GM21367 (cell line): ENCODE data around the gene TAS1R3.
"Not testable (repeated sequence)": the region's sequence is repeated elsewhere in the genome, so short reads cannot be mapped to it uniquely, and the experiment has no call there.

Experiments used
- ATAC-seq: cut with Tn5 transposase; IDR thresholded peaks from one replicate; pipeline ENCODE4 v1.9.1; 2021; ENCODE audit not compliant: unreplicated experiment

The TAS1R3 gene

DNA sequence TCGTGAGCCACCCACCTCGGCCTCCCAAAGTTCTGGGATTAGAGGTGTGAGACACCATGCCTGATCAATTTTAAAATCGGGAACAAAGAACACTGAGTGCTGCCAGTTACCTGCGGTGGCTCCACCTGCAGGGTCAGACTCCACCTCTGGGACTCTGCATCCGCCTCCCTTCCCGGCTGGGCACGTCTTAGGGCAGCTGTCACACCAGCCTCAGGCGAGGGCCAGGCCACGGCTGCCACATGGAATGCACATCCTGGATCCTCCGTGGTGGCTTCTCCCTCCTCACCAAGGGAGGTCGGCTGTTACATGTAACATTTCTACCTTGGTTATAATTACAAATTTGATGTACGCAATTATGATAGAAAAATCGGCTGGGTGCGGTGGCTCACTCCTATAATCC is 33.2 kb downstream of the TAS1R3 start:
- ATAC-seq = no peak

DNA sequence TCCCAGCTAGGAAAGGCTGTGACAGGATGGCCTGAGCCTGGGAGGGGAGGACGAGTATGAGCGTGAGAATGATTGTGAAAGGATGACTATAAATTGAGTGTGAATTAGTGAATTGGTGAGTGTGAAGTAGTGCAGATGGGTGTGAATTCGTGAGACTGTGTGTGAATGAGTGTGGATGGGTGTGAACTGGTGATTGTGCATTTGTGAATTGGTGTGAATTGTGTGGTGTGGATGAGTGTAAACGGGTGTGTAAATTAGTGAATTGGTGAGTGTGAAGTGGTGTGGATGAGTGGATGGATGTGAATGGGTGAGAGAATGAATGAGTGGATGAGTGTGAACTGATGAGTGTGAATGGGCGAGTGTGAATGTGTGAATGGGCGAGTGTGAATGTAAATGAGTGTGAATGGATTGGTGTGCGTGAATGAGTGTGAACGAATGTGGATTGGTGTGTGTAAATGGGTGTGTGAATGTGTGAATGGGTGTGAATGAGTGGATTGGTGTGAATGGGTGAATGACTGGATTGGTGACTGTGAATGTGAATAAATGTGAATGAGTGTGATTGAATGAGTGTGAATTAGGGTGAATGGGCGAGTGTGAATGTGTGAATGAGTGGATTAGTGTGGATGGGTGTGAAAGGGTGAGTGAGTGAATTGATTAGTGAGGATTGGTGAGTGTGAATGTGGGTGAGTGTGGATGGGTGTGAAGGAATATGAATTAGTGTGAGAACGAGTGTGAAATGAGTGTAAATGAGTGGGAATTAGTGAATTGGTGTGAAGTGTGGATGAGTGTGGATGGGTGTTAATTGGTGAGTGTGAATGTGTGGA is 35.0 kb downstream of the TAS1R3 start:
- no peak for ATAC-seq

DNA sequence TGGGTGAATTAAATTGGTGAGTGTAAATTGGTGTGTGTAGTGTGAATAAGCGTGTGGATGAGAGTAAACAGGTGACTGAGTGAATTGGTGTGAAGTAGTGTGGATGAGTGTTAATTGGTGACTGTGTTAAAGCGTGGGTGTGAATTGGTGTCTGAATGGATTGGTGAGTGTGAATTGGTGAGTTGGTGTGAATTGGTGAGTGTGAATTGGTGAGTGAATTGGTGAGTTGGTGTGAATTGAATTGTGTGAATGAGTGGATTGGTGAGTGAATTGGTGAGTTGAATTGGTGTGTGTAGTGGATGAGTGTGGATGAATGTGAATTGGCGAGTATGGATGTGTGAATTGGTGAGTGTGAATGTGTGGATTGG is 35.6 kb downstream of the TAS1R3 start:
- ATAC-seq = no peak

DNA sequence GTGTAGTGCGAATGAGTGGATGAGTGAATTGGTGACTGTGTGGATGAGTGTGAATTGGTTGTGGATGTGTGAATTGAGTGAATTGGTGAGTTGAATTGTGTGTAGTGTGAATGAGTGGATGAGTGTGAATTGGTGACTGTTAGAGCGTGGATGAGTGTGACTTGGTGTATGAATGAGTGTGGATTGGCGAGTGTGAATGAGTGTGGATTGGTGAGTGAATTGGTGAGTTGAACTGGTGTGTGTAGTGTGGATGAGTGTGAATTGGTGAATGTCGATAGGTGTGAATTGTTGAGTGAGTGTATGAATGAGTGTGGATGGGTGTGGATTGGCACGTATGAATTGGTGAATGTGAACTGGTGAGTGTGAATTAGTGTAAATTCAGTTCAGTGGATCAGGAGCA is 36.2 kb downstream of the TAS1R3 start:
- ATAC-seq = no peak

DNA sequence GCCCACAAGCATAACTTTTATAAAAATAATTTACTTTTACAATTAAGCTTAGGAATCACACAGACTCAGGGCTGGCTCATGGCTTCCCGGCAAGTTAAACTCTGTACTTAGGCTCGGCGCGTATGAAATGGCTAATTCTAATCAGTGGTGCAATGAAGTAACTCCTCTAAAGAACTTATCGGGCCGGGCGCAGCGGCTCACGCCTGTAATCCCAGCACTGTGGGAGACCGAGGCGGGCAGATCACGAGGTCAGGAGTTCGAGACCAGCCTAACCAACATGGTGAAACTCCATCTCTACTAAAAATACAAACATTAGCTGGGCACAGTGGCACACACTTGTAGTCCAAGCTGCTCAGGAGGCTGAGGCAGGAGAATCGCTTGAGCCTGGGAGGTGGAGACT is 39.0 kb downstream of the TAS1R3 start:
- ATAC-seq = not testable (repeated sequence)

DNA sequence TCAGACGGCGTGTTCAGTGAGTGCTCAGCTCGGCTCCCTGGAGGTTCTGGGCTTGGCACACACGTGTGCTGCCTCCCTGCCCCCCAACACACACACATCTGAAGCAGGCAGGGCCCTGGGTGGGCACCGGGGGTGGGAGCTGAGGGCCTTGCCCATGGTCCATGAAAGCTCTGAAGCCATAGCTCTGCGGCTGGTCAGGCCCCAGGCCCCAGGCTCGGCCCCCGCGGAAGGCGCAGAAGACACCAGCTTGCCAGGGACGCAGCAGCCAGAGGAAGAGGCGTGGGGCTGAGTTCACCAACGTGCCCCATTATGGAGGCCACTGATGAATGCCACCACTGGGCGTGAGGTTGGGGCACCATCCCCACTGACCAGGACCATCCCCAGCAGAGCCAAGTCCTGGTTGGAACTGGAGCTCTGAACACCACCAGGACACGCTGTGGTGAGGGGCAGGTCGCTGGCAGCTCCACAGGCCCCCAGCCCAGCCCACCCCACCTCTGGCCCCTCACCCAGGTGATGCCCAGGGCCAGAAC is 39.8 kb downstream of the TAS1R3 start:
- no peak for ATAC-seq

DNA sequence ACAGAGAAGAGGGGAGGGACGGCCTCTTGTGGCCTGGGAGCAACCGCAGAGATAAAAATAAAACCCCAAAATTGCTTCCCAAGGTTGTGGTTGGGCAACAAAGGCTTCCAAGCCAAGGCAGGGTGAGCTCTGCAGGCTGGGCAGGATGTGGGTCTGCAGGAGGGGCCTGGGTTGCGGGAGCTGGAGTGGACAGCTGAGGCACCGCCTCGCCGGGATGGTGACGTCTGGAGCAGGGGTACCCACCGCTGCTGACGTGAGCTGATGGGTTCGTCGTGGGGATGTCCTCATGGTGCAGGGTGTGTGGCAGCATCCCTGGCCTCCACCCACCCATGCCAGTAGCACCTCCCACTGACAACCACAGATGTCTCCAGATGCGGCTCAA is 40.3 kb downstream of the TAS1R3 start:
- no peak for ATAC-seq

DNA sequence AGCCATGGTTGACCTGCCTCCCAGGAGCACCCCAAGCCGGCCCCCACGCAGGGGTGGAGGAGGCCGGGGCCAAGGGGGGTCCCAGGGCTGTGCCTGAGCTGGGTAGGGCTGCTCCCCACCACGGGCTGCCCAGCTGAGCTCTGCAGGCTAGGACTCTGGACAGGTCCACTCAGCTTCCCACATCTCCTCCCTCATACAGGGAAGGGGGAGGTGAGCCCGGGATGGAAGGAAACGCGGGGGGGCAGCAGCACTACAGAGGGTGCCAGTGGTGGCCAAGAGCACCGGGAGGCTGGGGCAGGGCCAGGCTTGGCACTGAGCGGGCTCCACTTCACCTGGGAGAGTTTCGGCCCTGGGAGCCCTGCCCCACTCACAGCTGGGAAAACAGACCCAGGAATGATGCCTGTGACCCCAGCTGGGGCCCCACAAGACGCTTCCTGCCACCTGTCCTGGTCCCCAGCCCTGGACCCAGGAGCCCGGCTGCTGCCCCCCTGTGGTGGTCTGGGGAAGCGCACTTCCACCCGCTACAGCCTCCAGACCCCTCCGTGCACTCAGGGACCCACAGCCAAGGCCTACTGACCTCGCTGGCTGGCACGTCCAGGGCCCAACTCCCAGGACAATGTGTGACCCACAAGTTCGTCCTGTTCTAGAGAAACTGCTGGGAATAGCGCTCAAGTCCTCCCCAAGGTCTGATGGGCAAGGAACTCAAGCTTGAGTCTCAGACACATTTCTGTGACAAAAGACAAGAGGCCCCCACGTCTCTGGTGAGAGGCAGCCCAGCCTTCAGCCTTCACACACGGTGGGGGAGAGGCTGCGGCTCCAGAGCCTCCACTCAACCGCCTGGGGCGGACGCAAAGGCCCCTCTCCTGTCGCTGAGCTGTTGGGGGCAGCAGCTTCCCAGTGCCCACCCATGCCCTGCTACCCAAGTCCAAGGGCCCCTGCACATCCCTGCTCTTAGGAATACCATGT is 40.9 kb downstream of the TAS1R3 start:
- no peak for ATAC-seq

DNA sequence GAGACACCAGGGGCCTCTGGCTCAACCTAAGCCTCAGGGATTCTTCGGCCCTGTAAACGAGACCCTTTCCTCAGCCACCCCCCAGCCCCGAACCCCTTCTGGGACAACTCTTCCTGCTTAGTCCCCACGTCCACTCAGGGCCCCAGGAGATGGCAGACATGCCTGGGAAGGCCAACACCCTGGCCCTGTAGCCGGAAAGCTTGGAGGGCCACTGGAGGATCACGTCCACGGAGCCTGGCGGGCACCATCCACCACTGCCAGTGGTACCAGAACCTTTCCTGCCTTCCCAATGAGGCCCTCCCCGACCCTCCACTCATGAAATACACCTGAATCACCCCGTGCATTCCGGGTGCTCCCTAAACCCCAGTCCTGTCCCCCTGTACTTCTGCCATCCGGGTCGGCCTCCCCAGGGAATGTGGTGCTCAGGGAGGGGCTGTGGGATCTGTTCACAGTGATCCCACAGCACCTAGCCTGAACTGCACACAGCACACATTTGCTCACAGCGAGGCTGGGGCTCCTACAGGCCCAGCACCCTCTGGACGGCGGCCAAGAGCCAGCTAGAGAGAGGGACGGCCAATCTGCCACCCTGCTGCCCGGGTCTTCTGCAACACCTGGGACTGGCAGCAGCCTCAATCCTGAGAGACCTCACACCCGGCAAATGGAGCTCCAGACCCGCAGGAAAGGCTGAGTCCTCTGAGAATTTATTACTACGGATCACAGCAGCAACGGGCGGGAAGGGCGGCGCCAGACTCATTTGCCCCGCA is 42.2 kb downstream of the TAS1R3 start:
- no peak for ATAC-seq

DNA sequence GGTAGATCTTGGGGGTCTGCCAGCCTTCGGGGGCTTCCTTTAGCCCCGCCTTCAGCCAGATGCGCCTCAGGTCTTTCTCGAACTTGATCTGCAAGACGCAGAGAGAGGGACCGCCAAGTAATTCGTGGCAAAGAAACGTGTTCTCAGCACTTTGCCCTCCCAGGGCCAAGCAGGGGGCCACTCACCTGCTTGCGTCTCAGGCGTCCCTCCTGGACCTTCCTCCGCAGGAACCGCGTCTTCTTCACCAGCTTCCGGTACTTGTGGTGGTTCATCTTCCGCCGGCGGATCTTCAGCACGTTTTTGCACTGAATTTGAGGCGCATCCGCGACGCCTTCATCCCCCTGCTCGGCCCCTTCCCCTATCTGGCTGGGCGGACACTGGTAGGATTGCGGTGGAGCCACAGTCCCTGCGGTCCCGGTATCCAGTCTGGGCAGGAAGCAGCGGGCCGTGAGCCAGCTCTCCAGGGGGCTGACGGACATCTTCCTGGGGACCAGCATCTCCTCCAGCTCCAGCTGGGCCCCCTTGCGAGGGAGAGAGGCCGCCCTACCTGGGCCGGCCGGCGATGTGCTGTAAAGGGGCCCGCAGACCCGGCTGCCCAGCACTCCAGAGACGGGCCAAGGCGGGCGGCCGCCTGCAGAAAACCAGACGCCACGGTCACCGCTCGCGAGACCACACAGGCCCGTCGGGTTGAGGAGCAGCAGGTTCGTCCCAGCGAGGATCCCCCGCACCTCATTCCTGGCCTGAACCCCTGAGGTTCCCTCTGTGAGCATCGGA is 42.9 kb downstream of the TAS1R3 start:
- ATAC-seq = no peak

DNA sequence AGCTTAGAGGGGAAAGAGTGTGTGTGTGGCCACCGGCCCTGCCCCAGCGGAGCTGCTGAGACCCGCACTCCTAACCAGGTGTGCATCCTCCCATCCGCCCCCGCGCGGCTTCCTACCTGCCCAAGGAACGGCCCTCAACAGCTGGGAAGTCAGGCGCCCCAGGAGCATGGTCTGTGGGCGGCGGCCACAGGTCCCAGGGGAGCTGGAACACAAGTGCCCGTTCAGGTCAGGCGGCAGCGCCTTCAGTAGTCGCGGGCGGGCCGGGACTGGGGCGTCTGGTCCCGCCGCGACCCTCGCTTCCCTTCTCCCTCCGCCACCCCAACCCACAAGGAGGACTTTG is 43.5 kb downstream of the TAS1R3 start:
- peak; percentile 1 for ATAC-seq

DNA sequence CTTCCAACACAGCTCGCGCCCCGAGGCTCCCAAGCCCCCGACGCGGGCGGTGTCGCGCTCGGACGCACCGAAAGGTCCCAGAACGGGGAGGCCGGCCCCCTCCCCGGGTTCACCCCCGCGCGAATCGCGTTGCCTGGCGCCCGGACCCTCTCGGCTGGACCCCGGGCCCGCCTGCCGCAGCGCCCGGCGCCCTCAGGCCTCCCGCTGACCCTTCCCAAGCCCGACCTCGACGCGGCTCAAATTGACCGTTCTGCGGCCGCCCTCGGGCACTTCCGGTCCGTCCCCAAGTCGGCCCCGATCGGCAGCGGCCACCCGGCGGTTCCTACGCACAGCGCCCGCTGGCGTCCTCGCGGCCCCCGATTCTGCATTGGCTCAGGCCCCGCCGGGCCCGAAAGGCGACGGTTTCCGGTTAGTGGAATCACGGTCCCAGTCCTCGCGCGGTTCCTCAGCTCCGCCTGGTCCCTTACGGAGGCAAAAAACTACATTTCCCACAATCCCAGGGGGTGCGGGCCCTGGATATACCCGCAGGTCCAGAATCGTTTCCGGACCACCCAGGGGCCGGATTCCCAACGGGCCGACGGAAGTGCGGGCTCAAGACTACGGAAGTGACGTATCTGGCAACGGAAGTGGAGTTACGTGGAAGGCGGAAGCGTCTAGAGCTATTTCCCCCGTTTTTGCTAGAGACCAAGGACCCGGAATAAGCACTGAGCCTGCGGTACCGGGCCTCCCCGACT is 44.0 kb downstream of the TAS1R3 start, which contains the start of gene AURKAIP1:
TSS of gene AURKAIP1 (minus strand) at position 279 of the 734 bp plus-strand sequence. CDS start 451 bp downstream, outside the sequence.
- ATAC-seq = peak; percentile 77

DNA sequence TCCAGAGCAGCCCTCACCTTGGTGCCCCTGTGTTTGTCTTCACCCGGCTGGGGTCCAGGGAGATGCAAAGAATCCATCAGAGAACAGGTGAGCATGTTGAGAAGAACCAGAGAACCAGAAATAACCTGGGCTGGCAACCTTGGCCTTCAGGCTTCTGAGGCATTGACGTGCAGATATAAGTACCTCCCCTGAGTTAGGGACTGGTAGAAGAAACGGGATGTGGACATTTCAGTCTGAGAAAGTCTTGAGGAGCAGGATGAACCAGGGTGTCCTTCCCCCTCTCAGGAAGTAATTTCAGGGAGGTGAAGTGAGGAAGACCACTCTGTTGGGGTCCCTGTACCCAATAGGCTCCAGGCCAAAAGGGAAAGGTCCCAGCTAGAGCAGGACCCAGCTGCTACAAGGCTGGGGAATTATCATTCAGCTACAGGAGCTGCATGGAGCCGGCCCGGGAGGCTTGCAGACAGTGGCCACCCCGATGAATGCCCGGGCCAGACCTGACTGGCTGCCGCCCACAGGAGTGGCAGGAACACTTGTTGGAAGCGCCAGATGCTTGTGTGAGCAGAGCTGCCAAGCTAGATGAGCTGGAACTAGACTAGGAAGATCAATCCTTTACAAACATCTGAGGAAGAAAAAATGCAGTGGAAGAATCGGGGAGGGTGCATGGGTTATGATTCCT is 45.6 kb downstream of the TAS1R3 start:
- no peak for ATAC-seq

DNA sequence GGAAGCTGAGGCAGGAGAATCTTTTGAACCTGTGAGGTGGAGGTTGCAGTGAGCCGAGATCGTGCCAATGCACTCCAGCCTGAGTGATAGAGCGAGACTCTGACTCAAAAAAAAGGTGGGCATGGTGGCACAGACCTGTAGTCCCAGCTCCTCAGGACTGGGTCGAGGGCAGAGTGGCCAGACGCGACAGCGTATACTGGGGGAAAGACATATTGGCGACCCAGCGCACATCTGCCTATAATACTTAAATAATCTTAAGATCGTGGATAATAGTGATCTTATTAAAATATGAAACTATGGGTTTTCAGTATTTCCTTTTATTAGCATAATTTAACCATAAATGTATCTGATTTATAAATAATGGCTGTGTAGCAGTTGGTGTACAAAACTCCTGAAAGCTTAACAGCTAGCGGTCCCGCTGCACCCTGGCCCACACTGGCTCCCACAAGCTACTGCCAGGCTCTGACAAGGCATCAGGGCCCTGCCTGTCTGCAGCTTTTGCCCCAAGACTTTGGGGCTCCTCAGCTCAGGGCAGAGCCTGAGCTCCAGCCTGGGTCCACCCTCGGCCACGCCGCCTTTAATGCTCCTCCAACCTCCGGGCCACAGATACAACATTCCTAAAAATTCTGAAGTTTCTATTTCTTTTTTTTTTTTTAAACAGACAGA is 46.6 kb downstream of the TAS1R3 start:
- no peak for ATAC-seq

DNA sequence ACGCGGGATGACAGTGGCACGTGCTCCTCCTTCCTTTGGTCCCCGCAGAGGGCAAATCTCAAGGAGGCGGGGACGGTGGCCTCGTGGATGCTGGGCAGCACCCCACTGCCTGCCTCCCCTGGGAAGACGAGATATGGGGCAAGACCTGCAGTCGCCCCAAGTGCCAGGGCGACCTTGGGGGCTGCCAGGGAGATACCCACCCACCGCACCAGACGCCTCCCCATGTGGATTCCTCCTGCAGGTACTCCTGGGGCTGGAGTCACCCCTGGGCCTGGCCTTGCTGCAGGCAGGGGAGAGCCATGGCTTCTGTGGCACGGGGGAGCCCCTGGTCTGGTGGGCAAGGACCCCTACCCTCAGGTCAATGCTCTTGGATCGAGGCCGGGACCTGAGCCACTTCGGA is 49.8 kb downstream of the TAS1R3 start:
- ATAC-seq = no peak

DNA sequence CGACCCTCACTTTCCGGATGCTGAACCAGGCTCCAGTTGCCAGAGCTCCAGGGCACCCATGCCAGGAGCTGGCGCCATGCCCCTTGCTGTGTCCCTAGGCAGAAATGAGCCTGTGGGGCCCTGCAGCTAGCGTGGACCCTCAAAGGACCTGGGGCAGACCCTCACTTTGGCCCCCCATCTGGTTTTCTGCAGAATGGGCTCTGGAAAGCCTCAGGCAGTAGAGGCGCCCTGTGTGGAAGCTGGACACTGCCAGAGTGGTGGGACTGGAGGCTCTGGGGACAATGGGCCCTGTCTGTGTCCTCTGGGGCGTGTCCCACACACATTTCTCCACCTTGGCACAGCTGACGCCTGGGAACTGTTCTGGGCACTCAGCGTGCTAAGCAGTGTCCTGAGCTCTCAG is 50.2 kb downstream of the TAS1R3 start:
- ATAC-seq = no peak
